Right atrium auricular region (tissue), 2 donors: Measurements from ENCODE around the gene TET1. TPM values are rescaled to one million over a fixed set of nuclear protein-coding genes. Genes with fewer than 3 reads are reported as not detected.
"Not testable (repeated sequence)": the region's sequence is repeated elsewhere in the genome, so short reads cannot be mapped to it uniquely, and the experiment has no call there.

Source experiments
- DNase-seq: peaks from one replicate; pipeline ENCODE4 v3.0.0-alpha.2; 2019; ENCODE audit warnings: low spot score
- H3K27ac ChIP-seq, 2 donors: fragments of 200-600 bp; sonication (generic); 1 replicate in 1 of 2; 2 replicates in 1 of 2; pipeline ENCODE4 v1.5.1; 2016 to 2019
- H3K27me3 ChIP-seq, 2 donors: fragments of 200-600 bp; sonication (generic); one replicate each; pipeline versions ENCODE4 v1.5.1 to v1.6.0; 2017 to 2019
- H3K36me3 ChIP-seq: fragments of 200-600 bp; sonication (generic); one replicate; pipeline ENCODE4 v1.5.1; 2016
- H3K4me1 ChIP-seq, 2 donors: fragments of 200-600 bp; sonication (generic); one replicate each; pipeline versions ENCODE4 v1.5.1 to v1.6.0; 2017 to 2019
- H3K4me3 ChIP-seq, 2 donors: fragments of 200-600 bp; sonication (generic); 1 replicate in 1 of 2; 2 replicates in 1 of 2; pipeline ENCODE4 v1.5.1; 2017 to 2019; ENCODE audit warnings: mild to moderate bottlenecking in 1 of 2, moderate library complexity in 1 of 2
- H3K9me3 ChIP-seq, 2 donors: fragments of 200-600 bp; sonication (generic); one replicate each; pipeline ENCODE4 v1.5.1; 2019
- total RNA-seq, 2 donors: library from RNA; depleted of rRNA; stranded (reverse); fragments of >200 nt; gene quantifications; one replicate each; pipeline ENCODE4 v1.1.0, GENCODE V29; 2016
- TF ChIP-seq, protein P1 (sequence below), 2 donors: fragments of 200-600 bp; sonication (generic); IDR thresholded peaks; one replicate each; pipeline ENCODE4 v1.5.1; 2019; ENCODE audit warnings: antibody characterized with exemption in 2 of 2

Gene TET1
- total RNA-seq, 2 donors from 2014 or later, result 2.4 to 3.0 TPM

GRCh38 chr10:68566955-68567354 is 6.8 kb downstream of the TET1 start:
- no peak for DNase-seq
- no peak overlapping the region for H3K27ac ChIP-seq
- TF ChIP-seq, protein P1, sequence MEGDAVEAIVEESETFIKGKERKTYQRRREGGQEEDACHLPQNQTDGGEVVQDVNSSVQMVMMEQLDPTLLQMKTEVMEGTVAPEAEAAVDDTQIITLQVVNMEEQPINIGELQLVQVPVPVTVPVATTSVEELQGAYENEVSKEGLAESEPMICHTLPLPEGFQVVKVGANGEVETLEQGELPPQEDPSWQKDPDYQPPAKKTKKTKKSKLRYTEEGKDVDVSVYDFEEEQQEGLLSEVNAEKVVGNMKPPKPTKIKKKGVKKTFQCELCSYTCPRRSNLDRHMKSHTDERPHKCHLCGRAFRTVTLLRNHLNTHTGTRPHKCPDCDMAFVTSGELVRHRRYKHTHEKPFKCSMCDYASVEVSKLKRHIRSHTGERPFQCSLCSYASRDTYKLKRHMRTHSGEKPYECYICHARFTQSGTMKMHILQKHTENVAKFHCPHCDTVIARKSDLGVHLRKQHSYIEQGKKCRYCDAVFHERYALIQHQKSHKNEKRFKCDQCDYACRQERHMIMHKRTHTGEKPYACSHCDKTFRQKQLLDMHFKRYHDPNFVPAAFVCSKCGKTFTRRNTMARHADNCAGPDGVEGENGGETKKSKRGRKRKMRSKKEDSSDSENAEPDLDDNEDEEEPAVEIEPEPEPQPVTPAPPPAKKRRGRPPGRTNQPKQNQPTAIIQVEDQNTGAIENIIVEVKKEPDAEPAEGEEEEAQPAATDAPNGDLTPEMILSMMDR (IDR thresholded peaks at IDR 0.05), result no peak

GRCh38 chr10:68572151-68572550 is 12.0 kb downstream of the TET1 start:
- TF ChIP-seq, protein P1 (IDR thresholded peaks at IDR 0.05), result no peak
- H3K9me3 ChIP-seq, result no peaks in the 10 kb centered on the region
- H3K4me1 ChIP-seq, result no peaks in the 10 kb centered on the region
- H3K27ac ChIP-seq, result no peak overlapping the region
- no peak overlapping the region for H3K4me3 ChIP-seq
- no peaks in the 10 kb centered on the region for H3K27me3 ChIP-seq
- no peak for DNase-seq
- no peaks in the 10 kb centered on the region for H3K36me3 ChIP-seq

More at GRCh38 chr10:68566955-68567354, 6.8 kb downstream of the TET1 start:
- peaks cover 0 to 7% of the 10 kb centered on the region in 2 donors for H3K4me1 ChIP-seq
- no peak overlapping the region for H3K4me3 ChIP-seq
- no peaks in the 10 kb centered on the region for H3K36me3 ChIP-seq
- H3K9me3 ChIP-seq, result no peaks in the 10 kb centered on the region
- no peaks in the 10 kb centered on the region for H3K27me3 ChIP-seq

- no peaks in the 10 kb centered on the region for H3K4me1 ChIP-seq
- no peaks in the 10 kb centered on the region for H3K27me3 ChIP-seq
- H3K9me3 ChIP-seq, result no peaks in the 10 kb centered on the region
- H3K27ac ChIP-seq, result no peak overlapping the region
- DNase-seq, result no peak
- no peak overlapping the region for H3K4me3 ChIP-seq
- TF ChIP-seq, protein P1 (IDR thresholded peaks at IDR 0.05), result no peak
- H3K36me3 ChIP-seq, result no peaks in the 10 kb centered on the region
Measured at GRCh38 chr10:68574051-68574450, 13.9 kb downstream of the TET1 start.

- Histone ChIP-seq H3K27ac (no peak overlapping the region), H3K4me3 (no peak overlapping the region), H3K4me1 (no peaks in the 10 kb centered on the region), H3K36me3 (no peaks in the 10 kb centered on the region), H3K9me3 (no peaks in the 10 kb centered on the region), H3K27me3 (no peaks in the 10 kb centered on the region)
- TF ChIP-seq, protein P1 (IDR thresholded peaks at IDR 0.05), result no peak
- DNase-seq, result no peak
Measured at GRCh38 chr10:68576118-68576517, 16.0 kb downstream of the TET1 start.

GRCh38 chr10:68578974-68579373 is 18.8 kb downstream of the TET1 start:
- Histone ChIP-seq H3K4me3 (no peak overlapping the region), H3K9me3 (no peaks in the 10 kb centered on the region), H3K27me3 (no peaks in the 10 kb centered on the region), H3K27ac (no peak overlapping the region), H3K4me1 (no peaks in the 10 kb centered on the region), H3K36me3 (no peaks in the 10 kb centered on the region)
- TF ChIP-seq, protein P1 (IDR thresholded peaks at IDR 0.05), result no peak
- no peak for DNase-seq

- H3K9me3 ChIP-seq, H3K27ac ChIP-seq, DNase-seq, H3K36me3 ChIP-seq, H3K4me3 ChIP-seq, H3K27me3 ChIP-seq, H3K4me1 ChIP-seq: not testable (repeated sequence)
Measured at GRCh38 chr10:68584187-68584586, 24.1 kb downstream of the TET1 start.
